Activated T-cell treated with anti-CD3 and anti-CD28 coated beads, Interleukin-2, amount 50 U/mL, for 48 hours (primary cell): ENCODE data around the gene PIK3R4.

Source experiments
- DNase-seq, 2 experiments: peaks; one replicate each; pipeline ENCODE4 v3.0.0-alpha.2; 2020

Gene PIK3R4

DNA sequence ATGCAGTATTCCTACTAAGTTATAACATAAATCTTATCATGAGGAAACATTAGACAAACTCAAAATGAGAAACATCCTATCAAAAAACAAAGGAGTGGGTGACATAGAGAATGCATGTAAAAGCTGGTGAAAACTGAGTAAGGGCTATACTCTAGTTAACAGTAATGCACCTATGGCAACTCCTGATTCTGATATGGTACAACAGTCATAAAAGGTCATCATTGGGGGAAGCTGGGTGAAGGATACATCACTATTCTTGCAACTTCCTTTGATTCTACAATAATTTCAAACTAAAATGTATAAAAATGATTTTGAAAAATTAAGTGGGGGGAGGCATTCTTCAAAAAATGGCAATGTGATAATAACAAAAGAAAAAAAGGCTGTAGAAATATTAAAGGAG, 6.8 kb downstream of the PIK3R4 start:
- no peak for DNase-seq

DNA sequence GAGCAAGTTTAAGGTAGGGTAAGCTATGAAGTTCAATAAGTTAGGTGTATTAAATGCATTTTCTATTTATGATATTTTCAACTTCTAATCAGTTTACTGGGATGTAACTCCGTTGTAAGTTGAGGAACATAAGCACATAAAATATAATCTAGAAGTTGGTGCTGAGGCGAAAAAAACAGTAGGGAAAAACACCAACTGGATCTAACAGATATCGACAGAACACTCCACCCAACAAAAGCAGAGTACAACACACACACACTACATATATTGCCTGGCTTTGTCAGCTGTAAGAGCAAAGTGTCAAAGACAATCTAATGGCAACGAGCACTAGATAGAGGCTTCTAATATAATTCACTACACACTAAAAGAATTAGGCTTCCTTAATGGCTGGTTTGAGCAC, 8.4 kb downstream of the PIK3R4 start:
- DNase-seq: no peak

DNA sequence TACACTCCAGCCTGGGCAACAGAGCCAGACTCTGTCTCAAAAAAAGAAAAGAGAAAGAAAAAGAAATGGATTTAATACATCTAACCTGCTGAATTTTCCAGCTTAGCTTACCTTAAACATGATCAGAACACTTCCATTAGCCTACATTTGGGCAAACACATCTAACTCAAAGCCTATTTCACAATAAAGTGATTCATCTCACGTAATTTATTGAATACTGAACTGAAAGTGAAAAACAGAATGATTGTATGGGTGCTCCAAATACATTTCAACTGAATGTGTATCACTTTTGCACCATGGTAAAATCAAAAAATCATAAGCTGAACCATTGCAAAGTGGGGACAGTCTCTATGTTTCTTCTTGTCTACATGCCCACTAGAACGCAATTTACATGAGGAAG, 9.0 kb downstream of the PIK3R4 start:
- DNase-seq: no peak

DNA sequence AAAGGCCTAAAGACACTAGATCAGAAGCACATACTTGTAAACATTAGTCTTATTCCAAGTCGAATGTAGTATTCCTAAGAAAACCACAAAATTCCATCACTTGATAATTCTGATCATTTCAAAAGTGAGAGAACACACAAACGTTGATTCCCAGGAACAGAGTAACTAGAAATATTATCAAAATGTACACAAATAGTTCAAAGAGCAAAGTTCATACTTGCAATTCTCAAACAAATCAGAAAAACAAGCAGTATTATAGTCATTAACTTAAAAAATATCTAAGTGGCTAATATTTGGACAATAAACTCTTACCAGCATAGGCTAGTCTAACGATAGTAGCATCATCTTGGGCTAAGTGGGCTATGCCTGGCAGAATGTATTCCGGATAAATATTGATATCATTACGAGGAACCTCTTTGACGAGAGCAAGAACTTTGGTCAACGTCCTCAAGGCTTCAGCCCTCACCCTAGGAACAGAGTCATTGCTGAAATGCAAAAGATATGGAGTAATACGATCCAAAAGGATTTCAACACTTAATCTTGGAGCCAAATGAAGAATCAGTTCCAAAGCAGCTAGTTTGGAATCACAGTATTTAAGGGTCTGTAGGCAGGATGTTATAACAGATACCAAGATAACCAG, 13.3 kb downstream of the PIK3R4 start:
- DNase-seq: no peak

DNA sequence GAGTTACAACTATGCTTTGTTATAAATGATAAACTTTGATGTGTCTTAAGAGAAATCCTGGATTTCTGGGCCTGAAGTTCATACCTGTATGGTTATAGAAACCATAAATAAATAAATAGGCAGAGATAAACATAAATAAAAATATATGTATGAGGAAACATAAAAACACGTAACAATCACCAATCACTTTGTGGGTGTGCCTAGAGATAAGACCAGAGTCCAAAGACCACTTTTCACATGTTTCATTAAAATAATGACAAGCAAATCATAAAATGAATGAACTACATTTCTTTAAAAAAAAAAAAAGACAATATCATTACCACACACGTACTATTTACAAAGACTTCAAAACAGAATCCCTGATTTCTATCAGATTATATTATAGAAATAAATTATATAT, 14.1 kb downstream of the PIK3R4 start:
- DNase-seq: no peak

DNA sequence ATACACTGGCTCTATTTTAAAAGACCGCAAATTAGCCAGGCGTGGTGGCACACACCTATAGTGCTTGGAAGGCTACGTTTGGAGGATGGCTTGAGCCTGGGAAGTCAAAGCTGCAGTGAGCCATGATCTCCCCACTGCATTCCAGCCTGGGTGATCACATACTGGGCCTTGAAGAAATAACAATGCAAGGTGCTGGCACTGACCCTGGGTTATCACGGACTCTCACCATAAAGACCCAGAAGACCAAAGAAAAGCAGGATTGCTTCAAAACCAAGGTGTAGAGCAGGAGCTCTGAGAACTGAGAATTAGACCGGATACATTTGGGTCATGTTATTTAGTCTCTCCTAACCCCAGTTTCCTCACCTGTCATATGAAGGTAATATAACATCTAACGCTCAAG, 14.8 kb downstream of the PIK3R4 start:
- no peak for DNase-seq

DNA sequence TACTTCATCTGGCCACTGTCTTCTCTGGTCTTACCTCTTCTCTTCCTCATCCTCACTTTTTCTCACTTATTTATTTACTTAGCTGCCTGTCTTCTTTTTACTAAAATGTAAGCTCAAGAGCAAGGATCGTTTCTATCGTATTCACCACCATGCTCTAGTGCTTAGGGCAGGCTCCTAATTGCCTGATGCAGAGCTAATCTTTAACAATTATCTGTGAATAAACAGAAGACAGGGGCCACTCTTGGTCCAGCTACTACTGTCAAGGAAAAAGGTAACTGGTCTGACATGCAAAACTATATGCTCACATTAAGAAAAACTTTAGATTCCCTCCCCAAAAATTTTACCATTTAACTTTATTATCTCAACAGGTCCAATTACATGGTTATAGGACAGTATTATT, 17.5 kb downstream of the PIK3R4 start:
- DNase-seq: no peak

DNA sequence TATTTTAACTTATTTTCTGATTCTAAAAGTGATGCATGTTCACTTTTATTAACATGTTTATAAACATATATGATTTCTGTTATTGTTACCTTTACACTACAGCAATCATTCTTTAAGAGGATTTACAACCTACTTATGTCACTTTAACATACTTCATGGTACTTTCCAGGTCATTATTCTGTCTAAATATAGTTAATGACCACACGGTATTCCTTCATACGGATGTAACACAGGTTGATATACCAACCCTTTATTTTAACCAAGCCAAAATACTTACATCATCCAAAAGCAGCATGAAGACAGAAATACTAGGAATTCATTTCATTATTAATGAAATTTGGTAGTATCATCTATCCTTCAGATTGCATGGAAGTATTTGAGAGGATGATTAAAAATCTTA, 18.6 kb downstream of the PIK3R4 start:
- no peak for DNase-seq

DNA sequence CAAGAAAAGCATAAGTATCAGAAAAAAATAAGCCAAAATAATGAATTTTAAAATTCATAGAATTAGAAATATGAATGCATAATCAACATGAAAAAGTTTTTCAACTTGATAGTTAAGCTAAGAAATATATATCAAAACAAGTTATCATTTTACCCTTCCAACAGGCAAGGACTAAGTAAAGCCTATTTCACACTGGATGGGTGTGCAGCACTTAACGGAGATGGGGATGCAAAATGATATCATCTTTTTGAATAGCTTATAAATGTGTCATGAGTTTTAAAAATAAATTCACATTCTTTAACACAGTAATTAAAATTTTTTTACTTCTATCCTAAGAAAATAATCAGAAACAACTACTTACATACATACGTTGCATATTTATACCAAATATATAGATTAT, 20.9 kb downstream of the PIK3R4 start:
- no peak for DNase-seq

DNA sequence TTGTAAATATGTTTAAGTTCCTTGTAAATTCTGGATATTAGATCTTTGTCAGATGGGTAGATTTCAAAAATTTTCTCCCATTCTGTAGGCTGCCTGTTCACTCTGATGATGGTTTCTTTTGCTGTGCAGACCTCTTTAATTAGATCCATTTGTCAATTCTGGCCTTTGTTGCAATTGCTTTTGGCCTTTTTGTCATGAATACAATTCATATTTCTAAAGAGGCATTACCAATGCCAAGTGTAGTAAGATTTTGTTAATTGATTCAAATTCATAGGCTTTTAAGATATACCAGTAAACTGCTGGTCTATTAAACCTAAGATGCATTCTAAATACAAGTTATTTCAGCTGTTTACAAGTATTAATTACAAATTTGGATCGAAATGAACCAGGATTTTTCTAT, 31.0 kb downstream of the PIK3R4 start:
- DNase-seq: no peak

DNA sequence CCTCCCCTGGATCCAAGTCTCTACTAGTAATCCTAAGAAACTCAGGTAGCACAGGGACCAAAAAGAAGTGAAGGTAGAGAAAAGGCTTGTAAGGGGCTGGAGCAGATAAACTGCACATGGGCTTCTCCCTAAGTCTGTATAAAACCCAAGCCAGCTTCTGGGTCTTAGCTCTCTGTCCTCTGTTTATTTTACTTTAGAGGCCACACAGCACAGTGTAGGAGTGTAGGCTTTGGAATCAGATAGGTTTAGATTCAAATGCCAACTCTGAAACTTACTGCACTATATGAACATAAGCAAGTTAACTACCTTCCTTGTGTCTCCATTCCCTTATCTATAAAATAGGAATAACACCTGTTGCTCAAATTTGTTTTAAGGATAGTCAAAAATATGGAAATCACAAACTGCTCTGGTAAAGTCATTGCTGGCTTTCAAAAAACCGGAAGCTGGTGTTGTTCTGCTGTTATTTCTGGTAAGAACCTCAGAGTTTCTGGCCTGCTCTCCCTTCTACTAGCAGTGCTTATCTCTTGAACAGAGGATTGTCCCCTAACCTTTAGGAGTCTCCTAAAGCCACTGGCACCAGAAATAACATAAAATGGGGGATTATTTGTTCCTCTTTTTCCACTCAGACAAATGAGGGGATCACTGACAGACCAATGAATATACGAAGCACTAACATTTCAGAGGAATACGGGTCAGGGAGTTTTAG, 33.8 kb downstream of the PIK3R4 start:
- no peak for DNase-seq

DNA sequence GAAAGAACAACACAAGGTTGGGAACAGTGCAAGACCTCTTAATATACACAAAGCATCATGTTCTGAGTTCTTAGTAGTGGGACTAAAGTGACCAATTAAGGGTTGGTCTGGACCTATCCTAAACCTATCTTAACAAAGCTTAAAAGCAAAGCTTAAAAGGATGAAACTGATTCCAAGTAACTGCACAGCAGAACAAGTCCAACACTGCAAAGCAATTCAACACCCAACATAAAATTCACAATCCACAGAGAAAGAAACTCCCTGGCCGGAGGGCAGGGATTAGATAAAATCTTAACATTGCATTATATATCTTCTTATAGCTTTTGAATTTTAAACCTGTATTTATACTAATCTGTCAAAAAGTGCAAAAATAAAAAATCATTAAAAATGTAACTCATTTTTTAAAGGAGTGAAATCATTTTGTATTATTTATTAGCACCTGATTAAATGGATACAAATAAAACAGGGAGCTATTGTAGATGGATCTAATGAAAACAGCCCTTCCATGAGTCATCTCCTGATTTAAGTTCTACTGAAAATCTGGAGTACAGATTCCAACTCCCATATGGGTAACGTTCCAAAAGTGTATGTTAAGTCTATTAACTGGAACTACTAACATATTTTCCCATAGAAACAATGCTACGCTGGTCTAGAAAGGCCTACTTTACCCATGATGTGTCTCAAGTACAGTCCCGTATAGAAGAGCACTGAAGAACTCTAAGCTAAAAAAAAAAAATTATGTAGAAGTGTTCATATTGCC, 34.9 kb downstream of the PIK3R4 start:
- DNase-seq: no peak

DNA sequence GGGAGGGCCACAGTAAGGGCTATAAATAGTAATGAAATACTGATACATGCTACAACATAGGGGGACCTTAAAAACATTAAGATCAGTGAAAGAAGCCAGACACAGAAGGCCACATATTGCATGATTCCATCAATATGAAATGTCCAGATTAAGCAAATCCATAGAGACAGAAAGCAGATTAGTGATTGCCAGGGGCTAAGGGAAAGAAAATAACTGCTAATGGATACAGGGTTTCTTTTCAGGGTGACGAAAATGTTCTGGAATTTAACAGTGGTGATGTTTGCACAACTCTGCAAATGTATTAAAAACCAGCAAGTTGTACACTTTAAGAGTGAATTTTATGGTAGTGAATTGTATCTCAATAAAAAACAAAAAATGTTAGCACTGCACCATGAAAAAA, 37.0 kb downstream of the PIK3R4 start:
- DNase-seq: no peak

DNA sequence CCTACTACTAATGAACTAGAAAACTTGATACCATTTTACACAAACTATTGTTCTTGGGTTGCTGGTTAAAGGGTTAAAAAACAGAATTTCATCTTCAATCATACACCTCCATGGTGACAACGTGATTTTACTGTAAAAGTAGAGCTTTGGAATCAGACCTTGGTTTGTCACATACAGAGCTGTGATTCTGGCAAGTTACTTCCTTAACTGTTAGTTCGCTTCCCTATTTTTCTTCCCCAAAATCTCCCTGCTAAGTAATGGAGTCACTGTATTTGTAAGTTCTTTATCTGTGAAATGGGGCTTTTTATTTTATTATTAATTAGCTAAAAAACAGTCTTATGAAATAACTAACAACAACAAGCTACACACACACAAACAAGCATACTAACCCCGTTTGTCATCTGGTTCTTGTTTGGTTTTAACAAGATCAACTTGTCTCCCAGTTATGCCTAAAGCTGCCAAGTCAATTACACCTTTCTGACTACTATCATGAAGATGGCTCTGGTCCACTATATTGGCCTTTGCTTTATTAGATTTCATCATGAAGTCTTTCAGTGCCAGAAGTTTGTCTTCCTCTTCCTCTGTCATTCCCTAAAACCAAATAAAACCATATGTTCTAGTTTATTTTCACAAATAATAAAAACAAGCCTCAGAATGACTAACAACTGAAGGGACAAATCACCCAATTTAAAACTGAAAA, 38.6 kb downstream of the PIK3R4 start:
- DNase-seq: no peak

DNA sequence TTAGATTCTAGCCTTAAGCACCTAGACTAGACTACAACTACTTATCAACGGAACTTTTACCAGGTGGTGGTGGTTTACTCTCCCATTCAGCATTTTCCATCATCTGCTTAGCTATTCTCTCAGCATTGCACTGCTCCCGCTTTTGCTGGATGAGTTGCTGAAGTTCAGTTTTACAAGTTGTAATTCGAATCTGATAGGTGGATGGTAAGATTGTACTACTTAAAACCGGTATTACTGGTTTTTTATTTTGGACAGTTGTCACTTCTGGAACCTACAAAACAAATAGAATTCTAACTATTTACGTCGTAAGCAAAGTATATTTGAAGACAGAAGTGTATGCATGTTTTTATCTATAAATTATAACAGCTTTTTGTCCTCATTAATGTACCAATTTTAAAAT, 41.1 kb downstream of the PIK3R4 start:
- no peak for DNase-seq

DNA sequence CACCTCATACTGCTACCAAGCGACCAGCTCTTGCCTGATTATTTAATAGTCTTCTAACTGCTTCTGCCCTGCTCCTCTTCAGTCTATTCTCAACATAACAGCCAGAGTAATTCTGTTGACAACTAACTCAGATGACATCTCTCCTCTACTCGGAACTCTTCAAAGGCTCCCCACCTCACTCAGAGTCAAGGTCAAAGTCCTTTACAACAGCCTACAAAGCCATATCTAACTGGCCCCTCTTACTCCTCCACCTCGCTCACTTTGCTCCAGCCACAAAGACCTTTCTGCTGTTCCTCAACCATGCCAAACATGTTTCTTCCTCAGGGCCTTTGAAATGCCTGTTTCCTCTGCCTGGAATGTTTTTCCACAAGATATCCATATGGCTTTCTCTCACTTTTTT, 43.6 kb downstream of the PIK3R4 start:
- DNase-seq: no peak

DNA sequence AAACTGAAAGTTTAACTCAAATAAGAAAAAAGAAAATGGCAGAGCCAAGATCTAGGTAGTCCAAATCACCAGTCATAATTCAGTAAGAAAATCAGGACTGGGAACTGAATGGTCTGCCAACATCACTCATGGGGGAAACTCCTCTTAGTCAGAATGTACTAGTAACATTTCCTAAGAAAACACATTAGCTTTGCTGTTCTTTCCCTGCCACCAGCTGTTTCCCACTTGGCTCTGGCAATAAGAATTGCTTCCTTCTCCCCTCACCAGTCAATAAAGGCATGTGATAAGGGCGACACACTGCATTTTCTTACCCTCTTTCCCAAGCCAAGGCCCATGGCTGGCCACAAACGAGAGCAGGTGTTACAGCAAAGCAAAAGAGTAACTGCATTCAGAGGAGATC, 46.1 kb downstream of the PIK3R4 start:
- no peak for DNase-seq

DNA sequence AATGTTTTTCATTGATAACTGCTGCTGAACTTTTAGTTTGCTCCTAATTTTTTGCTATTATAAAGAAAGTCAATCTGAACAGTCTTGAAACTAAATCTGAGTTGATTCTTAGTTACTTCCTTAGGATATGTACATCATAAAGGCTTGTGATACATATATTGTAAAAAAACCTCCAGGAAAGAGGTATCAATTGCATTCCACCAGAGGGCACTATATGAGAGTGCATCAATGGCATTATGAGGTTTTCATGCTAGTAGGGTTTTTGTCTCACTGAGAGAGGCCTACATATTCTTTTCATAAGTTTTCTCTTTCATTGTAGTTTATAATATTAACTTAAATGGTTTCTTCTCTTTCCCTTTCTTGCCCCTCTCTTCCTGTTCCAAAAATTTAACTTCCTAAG, 46.9 kb downstream of the PIK3R4 start:
- DNase-seq: no peak

DNA sequence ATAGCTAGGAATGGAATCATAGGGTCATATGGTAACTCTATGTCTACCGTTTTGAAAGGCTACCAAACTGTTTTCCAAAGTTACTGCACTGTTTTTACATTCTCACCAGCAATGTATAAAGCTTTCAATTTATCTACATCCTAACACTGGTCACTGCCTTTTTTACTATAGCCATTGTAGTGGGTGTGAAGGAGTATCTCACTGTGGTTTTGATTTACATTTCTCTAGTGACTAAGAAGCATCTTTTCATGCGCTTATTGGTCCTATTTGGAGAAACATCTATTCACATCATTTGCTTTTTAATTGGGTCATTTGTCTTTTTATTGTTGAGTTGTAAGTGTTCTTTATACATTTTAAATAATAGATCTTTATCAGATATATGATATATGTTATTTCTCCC, 53.3 kb downstream of the PIK3R4 start:
- DNase-seq: no peak

DNA sequence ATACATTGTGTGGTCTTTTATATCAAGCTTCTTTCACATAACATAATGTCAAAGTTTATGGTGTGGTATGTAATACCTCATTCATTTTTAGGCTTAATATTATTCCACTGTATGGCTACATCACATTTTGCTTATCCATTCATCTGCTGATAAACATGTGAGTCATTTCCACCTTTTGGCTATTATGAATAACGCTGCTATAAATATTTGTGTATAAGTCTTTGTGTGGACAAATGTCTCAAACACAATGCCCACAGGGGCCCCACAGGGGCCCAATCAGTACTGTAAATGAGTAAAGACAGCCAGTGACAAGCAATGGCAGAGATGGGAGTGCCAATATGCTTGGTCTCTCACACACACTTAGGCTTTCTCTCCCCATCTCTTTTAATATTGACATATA, 54.2 kb downstream of the PIK3R4 start:
- no peak for DNase-seq

DNA sequence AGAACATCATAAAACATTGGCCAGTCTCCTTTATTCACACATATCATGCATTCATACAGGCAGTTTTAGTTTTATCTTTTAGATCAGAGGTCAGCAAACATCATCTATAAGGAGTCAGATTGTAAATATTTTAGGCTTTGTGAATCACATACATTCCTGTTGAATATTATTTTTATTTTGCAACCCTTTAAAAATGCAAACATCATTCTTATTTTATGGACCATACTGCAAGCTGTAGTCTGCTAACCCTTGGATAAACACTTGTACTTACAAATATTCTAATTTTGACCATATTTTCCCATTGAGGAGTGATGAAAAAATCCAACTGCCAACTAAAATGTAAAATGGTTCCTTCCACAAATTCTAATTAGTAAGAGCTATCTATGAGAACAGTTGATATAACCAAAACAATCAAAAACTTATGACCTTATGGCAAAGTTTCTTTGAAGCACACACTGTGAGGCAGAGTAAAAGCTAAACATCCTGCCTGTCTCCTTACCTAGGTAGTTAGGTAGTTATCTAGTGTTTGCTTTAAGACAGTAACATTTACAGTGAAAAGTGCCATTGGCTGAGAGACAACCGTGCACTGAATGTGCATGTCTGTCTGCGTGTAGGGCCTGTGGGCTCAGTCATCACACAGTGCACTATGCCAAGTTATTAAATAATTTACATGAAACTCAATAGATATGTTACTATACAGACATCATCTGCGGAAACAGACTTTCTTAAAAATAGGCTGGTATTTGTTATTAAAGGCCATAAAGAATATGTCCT, 57.7 kb downstream of the PIK3R4 start:
- no peak for DNase-seq

DNA sequence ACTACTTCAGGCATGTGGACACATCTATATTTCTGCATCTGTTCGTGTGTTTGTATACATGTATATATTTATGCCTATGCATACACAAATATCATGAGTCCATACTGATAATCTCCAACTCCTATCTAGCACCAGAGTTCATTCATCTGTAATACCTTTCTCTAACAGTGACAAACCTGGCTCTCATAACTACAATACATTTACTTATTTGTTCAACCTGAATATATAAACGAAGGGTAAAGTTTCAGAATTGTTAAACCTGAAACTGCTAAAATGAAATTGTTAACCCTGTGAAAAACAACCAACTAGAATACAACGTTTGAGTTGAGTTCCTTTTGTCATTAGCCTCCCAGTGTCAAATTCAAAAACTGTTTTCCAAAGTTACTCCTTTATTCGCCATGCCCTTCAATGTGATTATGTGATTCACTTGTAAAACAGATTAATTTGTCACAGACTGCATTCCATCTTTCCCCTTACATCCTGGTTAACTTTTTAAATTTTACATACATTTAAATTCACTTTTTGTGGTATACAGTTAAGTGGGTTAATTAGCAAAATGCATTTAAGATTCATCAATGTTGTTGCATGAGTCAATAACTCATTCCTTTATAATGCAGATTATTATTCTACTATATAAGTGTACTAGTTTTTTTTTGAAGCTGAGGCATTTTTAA, 58.5 kb downstream of the PIK3R4 start:
- no peak for DNase-seq
